ENCODE data around the gene SLC39A5. TPM values are rescaled to one million over a fixed set of nuclear protein-coding genes. Genes with fewer than 3 reads are reported as not detected.

The SLC39A5 gene
- total and polyA plus RNA-seq, 4 donors: 125 to 195 (median 142) TPM

- Histone ChIP-seq H3K27me3 (ENCODE audit: control insufficient read depth in 4 of 4, insufficient read depth in 4 of 4, low read length in 3 of 4) (no peaks in the 10 kb centered on the region), H3K4me3 (ENCODE audit: low read depth in 1 of 3, low read length in 3 of 3) (peak overlapping the region; percentile 77 to 98 (median 81)), H3K27ac (ENCODE audit: low read depth in 1 of 2, low read length in 2 of 2) (peak overlapping the region; percentile 85 to 98), H3K36me3 (ENCODE audit: control insufficient read depth in 4 of 4, insufficient read depth in 3 of 4, low read depth in 1 of 4, low read length in 3 of 4) (peaks cover 0 to 3% (median under 1%) of the 10 kb centered on the region in 4 donors), H3K9me3 (ENCODE audit: control insufficient read depth in 4 of 4, low read length in 3 of 4) (no peaks in the 10 kb centered on the region), H3K9ac (ENCODE audit: low read depth in 1 of 2, low read length in 2 of 2) (peak overlapping the region; percentile 71 to 97), H3K4me1 (ENCODE audit: control insufficient read depth in 4 of 4, insufficient read depth in 4 of 4, low read length in 3 of 4) (peaks cover 4 to 46% (median 33%) of the 10 kb centered on the region in 4 donors)
- TF ChIP-seq REST (IDR thresholded peaks at IDR 0.05) (no peak), HNF4A (conservative IDR thresholded peaks at IDR 0.05) (no peak), FOXA1 (IDR thresholded peaks at IDR 0.05) (no peak), RXRA (IDR thresholded peaks at IDR 0.05) (no peak), FOXA2 (IDR thresholded peaks at IDR 0.05) (no peak), YY1 (IDR thresholded peaks at IDR 0.05) (no peak), EGR1 (IDR thresholded peaks at IDR 0.05; ENCODE audit: low read depth in 2 of 2) (no peak), JUND (IDR thresholded peaks at IDR 0.05) (no peak), ZBTB33 (IDR thresholded peaks at IDR 0.05) (no peak), RAD21 (IDR thresholded peaks at IDR 0.05) (no peak), GABPA (IDR thresholded peaks at IDR 0.05 in 1 of 2, conservative IDR thresholded peaks at IDR 0.05 in 1 of 2) (no peak), MAX (IDR thresholded peaks at IDR 0.05) (no peak)
- 1% methylated on average over 21 of the region's 21 CpGs for WGBS
- DNase-seq (ENCODE audit: low spot score): no peak
Measured at GRCh38 chr12:56221232-56221756, 8.6 kb upstream of the SLC39A5 start.

- Histone ChIP-seq H3K27ac (ENCODE audit: low read depth in 1 of 2, low read length in 2 of 2) (peak within 1 kb of the TSS; percentile 85 to 98), H3K27me3 (ENCODE audit: control insufficient read depth in 4 of 4, insufficient read depth in 4 of 4, low read length in 3 of 4) (no peaks in the 10 kb centered on the region), H3K9me3 (ENCODE audit: control insufficient read depth in 4 of 4, low read length in 3 of 4) (no peaks in the 10 kb centered on the region), H3K4me1 (ENCODE audit: control insufficient read depth in 4 of 4, insufficient read depth in 4 of 4, low read length in 3 of 4) (peaks cover 4 to 42% (median 31%) of the 10 kb centered on the region in 4 donors), H3K9ac (ENCODE audit: low read depth in 1 of 2, low read length in 2 of 2) (peak within 1 kb of the TSS; percentile 71 to 97), H3K36me3 (ENCODE audit: control insufficient read depth in 4 of 4, insufficient read depth in 3 of 4, low read depth in 1 of 4, low read length in 3 of 4) (no peaks in the 10 kb centered on the region), H3K4me3 (ENCODE audit: low read depth in 1 of 3, low read length in 3 of 3) (peak within 1 kb of the TSS; percentile 77 to 98 (median 81))
- WGBS: 2% methylated on average over 42 of the region's 42 CpGs
- DNase-seq (ENCODE audit: low spot score): peak; percentile 97
- TF ChIP-seq FOXA1 (IDR thresholded peaks at IDR 0.05): no peak
- TF ChIP-seq YY1 (IDR thresholded peaks at IDR 0.05): peak; percentile 87
- peak; percentile 48 for TF ChIP-seq MAX (IDR thresholded peaks at IDR 0.05)
- TF ChIP-seq RXRA (IDR thresholded peaks at IDR 0.05): peak; percentile 34 to 59
- no peak for TF ChIP-seq NR2F2 (IDR thresholded peaks at IDR 0.05)
- no peak for TF ChIP-seq ATF3 (IDR thresholded peaks at IDR 0.05)
- peak in 1 of 2 donors; percentile 34 for TF ChIP-seq RAD21 (IDR thresholded peaks at IDR 0.05)
- TF ChIP-seq REST (IDR thresholded peaks at IDR 0.05): peak; percentile 90
- TF ChIP-seq TAF1 (conservative IDR thresholded peaks at IDR 0.05): peak; percentile 84
- TF ChIP-seq GABPA (IDR thresholded peaks at IDR 0.05 in 1 of 2, conservative IDR thresholded peaks at IDR 0.05 in 1 of 2): peak; percentile 57 to 92
- peak in 1 of 2 donors; percentile 30 for TF ChIP-seq JUND (IDR thresholded peaks at IDR 0.05)
- TF ChIP-seq EGR1 (IDR thresholded peaks at IDR 0.05; ENCODE audit: low read depth in 2 of 2): no peak
- no peak for TF ChIP-seq CTCF (IDR thresholded peaks at IDR 0.05; ENCODE audit: low read depth, low read length, missing input control)
- no peak for TF ChIP-seq FOXA2 (IDR thresholded peaks at IDR 0.05)
- TF ChIP-seq HNF4A (conservative IDR thresholded peaks at IDR 0.05): peak; percentile 16 to 38
Measured at GRCh38 chr12:56221757-56222530, 7.9 kb upstream of the SLC39A5 start, which contains the start of gene RNF41. TSS of gene RNF41 (minus strand) at chr12:56221922. CDS start at chr12:56214047, 7,875 bp downstream.

Data from liver (tissue), 9 donors.